ENCODE data around the gene LCT.

GRCh38 chr2:135740206-135740605 lies 96.8 kb downstream of the LCT start:
- no peak for TF ChIP-seq CTCF (IDR thresholded peaks at IDR 0.05; ENCODE audit: low read depth, low read length)
- no peak for TF ChIP-seq EZH2phosphoT487 (IDR thresholded peaks at IDR 0.05; ENCODE audit: low read depth)
